SU-DHL-6 (cell line): Measurements from ENCODE around the gene UBA5.

Source experiments
- H2AFZ ChIP-seq: fragments of 200-600 bp; sonication (generic); 2 replicates; pipeline ENCODE4 v1.6.1; 2014; ENCODE audit warnings: low read depth, mild to moderate bottlenecking, moderate library complexity, mixed read lengths, antibody characterized with exemption, low read length; ENCODE audit not compliant: severe bottlenecking
- H3F3A ChIP-seq: fragments of 200-600 bp; shearing (Covaris generic); 2 replicates; pipeline ENCODE4 v1.6.0; 2016; ENCODE audit warnings: antibody characterized with exemption, mild to moderate bottlenecking; ENCODE audit not compliant: insufficient read depth
- H3K27ac ChIP-seq: fragments of 200-600 bp; sonication (generic); 2 replicates; pipeline ENCODE4 v1.5.1; 2016; ENCODE audit warnings: low read depth, mild to moderate bottlenecking, low read length, moderate library complexity, mixed read lengths
- H3K27me3 ChIP-seq: fragments of 200-600 bp; sonication (generic), shearing (Covaris generic); 2 replicates; pipeline ENCODE4 v1.6.0; 2014; ENCODE audit warnings: mild to moderate bottlenecking, low read length
- H3K36me3 ChIP-seq: fragments of 200-600 bp; sonication (generic); 2 replicates; pipeline ENCODE4 v1.6.1; 2014; ENCODE audit warnings: mild to moderate bottlenecking, low read length, mixed read lengths
- H3K4me2 ChIP-seq: fragments of 300-600, 200-600 bp; shearing (Covaris generic), sonication (generic); 2 replicates; pipeline ENCODE4 v1.6.0; 2014; ENCODE audit warnings: low read length, low read depth, mild to moderate bottlenecking; ENCODE audit not compliant: poor library complexity, severe bottlenecking
- H3K4me3 ChIP-seq: fragments of 200-600 bp; sonication (generic); 2 replicates; pipeline ENCODE4 v1.5.1; 2014; ENCODE audit warnings: antibody characterized with exemption, low read length, mild to moderate bottlenecking, mixed read lengths; ENCODE audit not compliant: insufficient read depth, poor library complexity, severe bottlenecking
- H3K79me2 ChIP-seq: fragments of 200-600 bp; sonication (generic); 2 replicates; pipeline ENCODE4 v1.6.1; 2014; ENCODE audit warnings: mild to moderate bottlenecking, low read length, moderate library complexity; ENCODE audit not compliant: insufficient read depth
- H3K9ac ChIP-seq: fragments of 200-600 bp; sonication (generic); 2 replicates; pipeline ENCODE4 v1.7.0; 2014; ENCODE audit warnings: mild to moderate bottlenecking, low read length
- H3K9me2 ChIP-seq: fragments of 200-600 bp; sonication (generic); replicated peaks from 2 replicates; pipeline ENCODE4 v1.6.1; 2014; ENCODE audit warnings: low read length; ENCODE audit not compliant: insufficient read depth
- H3K9me3 ChIP-seq: fragments of 200-600 bp; sonication (generic); 2 replicates; pipeline ENCODE4 v1.6.1; 2014; ENCODE audit warnings: low read length, mixed read lengths; ENCODE audit not compliant: insufficient read depth
- H4K20me1 ChIP-seq: fragments of 200-600 bp; sonication (generic); 2 replicates; pipeline ENCODE4 v1.6.1; 2014; ENCODE audit warnings: low read depth, mild to moderate bottlenecking, antibody characterized with exemption, low read length, moderate library complexity, mixed read lengths
- EZH2phosphoT487 ChIP-seq: fragments of 200-600 bp; sonication (generic), shearing (Covaris generic); conservative IDR thresholded peaks from 2 replicates; pipeline ENCODE4 v1.6.1; 2018; ENCODE audit warnings: mild to moderate bottlenecking, antibody characterized with exemption, low read length, moderate library complexity, mixed read lengths
- TF ChIP-seq, protein P1 (sequence below): fragments of 200-600 bp; sonication (generic); IDR thresholded peaks from one replicate; pipeline ENCODE4 v1.5.1; 2017; ENCODE audit warnings: antibody characterized with exemption, mild to moderate bottlenecking, low read length, moderate library complexity; ENCODE audit not compliant: insufficient read depth, poor library complexity, severe bottlenecking

The UBA5 gene

DNA sequence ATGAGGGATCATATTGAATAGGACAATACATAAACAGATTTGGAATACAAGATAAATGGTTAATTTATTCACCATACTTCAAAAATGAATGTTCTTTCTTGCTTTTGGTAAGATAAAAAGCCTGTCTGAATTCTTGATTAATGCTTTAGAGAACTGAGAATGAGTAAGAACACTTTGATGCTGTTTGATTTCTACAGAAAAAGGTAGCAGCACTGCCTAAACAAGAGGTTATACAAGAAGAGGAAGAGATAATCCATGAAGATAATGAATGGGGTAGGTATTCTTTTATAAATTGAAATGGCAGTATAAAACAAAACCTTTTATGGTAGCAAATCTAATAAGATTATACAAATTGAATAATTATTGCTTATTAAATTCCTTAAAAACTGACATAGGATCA lies 15.3 kb downstream of the UBA5 start:
- H3K79me2 ChIP-seq: no peaks in the 10 kb centered on the region
- no peaks in the 10 kb centered on the region for H3K27me3 ChIP-seq
- no peak overlapping the region for H3K4me2 ChIP-seq
- no peaks in the 10 kb centered on the region for H3F3A ChIP-seq
- H3K27ac ChIP-seq: no peak overlapping the region
- H2AFZ ChIP-seq: no peak overlapping the region
- H3K9me3 ChIP-seq: no peaks in the 10 kb centered on the region
- H3K9me2 ChIP-seq: no peaks in the 10 kb centered on the region
- no peak overlapping the region for H3K9ac ChIP-seq
- peaks cover 26% of the 10 kb centered on the region; the same call in 1 of the 2 replicates for H3K36me3 ChIP-seq
- TF ChIP-seq, protein P1, sequence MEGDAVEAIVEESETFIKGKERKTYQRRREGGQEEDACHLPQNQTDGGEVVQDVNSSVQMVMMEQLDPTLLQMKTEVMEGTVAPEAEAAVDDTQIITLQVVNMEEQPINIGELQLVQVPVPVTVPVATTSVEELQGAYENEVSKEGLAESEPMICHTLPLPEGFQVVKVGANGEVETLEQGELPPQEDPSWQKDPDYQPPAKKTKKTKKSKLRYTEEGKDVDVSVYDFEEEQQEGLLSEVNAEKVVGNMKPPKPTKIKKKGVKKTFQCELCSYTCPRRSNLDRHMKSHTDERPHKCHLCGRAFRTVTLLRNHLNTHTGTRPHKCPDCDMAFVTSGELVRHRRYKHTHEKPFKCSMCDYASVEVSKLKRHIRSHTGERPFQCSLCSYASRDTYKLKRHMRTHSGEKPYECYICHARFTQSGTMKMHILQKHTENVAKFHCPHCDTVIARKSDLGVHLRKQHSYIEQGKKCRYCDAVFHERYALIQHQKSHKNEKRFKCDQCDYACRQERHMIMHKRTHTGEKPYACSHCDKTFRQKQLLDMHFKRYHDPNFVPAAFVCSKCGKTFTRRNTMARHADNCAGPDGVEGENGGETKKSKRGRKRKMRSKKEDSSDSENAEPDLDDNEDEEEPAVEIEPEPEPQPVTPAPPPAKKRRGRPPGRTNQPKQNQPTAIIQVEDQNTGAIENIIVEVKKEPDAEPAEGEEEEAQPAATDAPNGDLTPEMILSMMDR: no peak
- no peak for TF ChIP-seq EZH2phosphoT487
- H4K20me1 ChIP-seq: no peaks in the 10 kb centered on the region
- H3K4me3 ChIP-seq: no peak overlapping the region

- no peaks in the 10 kb centered on the region for H3K9me2 ChIP-seq
- H4K20me1 ChIP-seq: no peaks in the 10 kb centered on the region
- no peaks in the 10 kb centered on the region for H3K79me2 ChIP-seq
- no peaks in the 10 kb centered on the region for H3K27me3 ChIP-seq
- H3K27ac ChIP-seq: no peak overlapping the region
- H3K4me3 ChIP-seq: no peak overlapping the region
- TF ChIP-seq EZH2phosphoT487: no peak
- TF ChIP-seq, protein P1: no peak
- H3K9me3 ChIP-seq: no peaks in the 10 kb centered on the region
- no peak overlapping the region for H3K4me2 ChIP-seq
- peaks cover 6% of the 10 kb centered on the region; the same call in 1 of the 2 replicates for H3K36me3 ChIP-seq
- no peak overlapping the region for H2AFZ ChIP-seq
- no peaks in the 10 kb centered on the region for H3F3A ChIP-seq
- H3K9ac ChIP-seq: no peak overlapping the region
Observed at GRCh38 chr3:132679911-132680310, 19.8 kb downstream of the UBA5 start.

DNA sequence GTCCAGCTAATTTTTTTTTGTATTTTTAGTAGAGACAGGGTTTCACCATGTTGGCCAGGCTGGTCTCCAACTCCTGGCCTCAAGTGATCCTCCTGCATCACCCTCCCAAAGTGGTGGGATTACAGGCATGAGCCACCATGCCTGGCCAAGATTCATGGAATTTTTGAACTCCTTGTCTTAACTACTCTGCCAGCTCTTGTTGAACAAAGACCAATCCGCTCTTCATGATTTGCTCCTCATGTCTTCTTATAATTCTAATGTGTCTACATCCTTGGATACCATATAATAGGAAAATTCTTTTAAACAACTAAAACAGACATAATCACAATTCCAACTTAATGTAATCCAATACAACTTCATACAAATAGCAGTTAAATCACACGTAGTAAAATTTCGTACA lies 21.3 kb downstream of the UBA5 start:
- no peak overlapping the region for H3K4me2 ChIP-seq
- H3K36me3 ChIP-seq: no peaks in the 10 kb centered on the region
- no peak for TF ChIP-seq EZH2phosphoT487
- TF ChIP-seq, protein P1: no peak
- no peak overlapping the region for H3K27ac ChIP-seq
- no peaks in the 10 kb centered on the region for H3K27me3 ChIP-seq
- no peaks in the 10 kb centered on the region for H3K9me2 ChIP-seq
- no peak overlapping the region for H2AFZ ChIP-seq
- no peaks in the 10 kb centered on the region for H3K9me3 ChIP-seq
- H3F3A ChIP-seq: no peaks in the 10 kb centered on the region
- no peak overlapping the region for H3K9ac ChIP-seq
- H3K79me2 ChIP-seq: no peaks in the 10 kb centered on the region
- no peak overlapping the region for H3K4me3 ChIP-seq
- H4K20me1 ChIP-seq: no peaks in the 10 kb centered on the region

DNA sequence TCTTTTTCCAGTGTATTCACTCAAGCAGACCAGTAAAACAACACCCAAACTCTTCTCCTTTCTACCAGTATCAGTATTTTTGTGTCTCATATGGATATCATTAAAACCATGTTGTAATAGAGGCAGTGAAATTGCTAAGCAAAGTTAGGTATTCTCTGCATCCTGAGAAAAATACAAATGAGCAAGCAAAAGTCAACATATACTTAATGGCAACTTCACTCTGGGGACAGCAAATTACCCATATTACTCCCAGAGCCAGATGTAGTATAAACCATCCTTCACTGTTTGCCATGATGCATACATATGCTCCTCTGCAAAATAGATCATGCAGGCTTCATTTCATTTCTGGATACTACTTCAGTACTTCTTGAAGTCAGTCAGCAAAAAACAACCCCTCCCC lies 22.1 kb downstream of the UBA5 start:
- Histone ChIP-seq H3K4me2 (no peak overlapping the region), H3F3A (no peaks in the 10 kb centered on the region), H3K27me3 (no peaks in the 10 kb centered on the region), H2AFZ (no peak overlapping the region), H3K9me2 (no peaks in the 10 kb centered on the region), H3K79me2 (no peaks in the 10 kb centered on the region), H3K9ac (no peak overlapping the region), H3K36me3 (no peaks in the 10 kb centered on the region), H4K20me1 (no peaks in the 10 kb centered on the region), H3K4me3 (no peak overlapping the region), H3K27ac (no peak overlapping the region), H3K9me3 (no peaks in the 10 kb centered on the region)
- TF ChIP-seq EZH2phosphoT487: no peak
- TF ChIP-seq, protein P1: no peak
